ENCODE results near the gene ZDHHC14.

ZDHHC14 gene

GRCh38 chr6:157607317-157608109 lies 226.5 kb downstream of the ZDHHC14 start:
- no peak overlapping the region for H3K4me3 ChIP-seq (ENCODE audit: low read depth, low read length)
- TF ChIP-seq CTCF (IDR thresholded peaks at IDR 0.05; ENCODE audit: low read depth, low read length), result no peak

GRCh38 chr6:157608221-157609075 lies 227.5 kb downstream of the ZDHHC14 start:
- no peak overlapping the region for H3K4me3 ChIP-seq (ENCODE audit: low read depth, low read length)
- no peak for TF ChIP-seq CTCF (IDR thresholded peaks at IDR 0.05; ENCODE audit: low read depth, low read length)

GRCh38 chr6:157609117-157609516 lies 228.1 kb downstream of the ZDHHC14 start:
- no peak for TF ChIP-seq CTCF (IDR thresholded peaks at IDR 0.05; ENCODE audit: low read depth, low read length)
- no peak overlapping the region for H3K4me3 ChIP-seq (ENCODE audit: low read depth, low read length)

GRCh38 chr6:157609556-157609955 lies 228.6 kb downstream of the ZDHHC14 start:
- TF ChIP-seq CTCF (IDR thresholded peaks at IDR 0.05; ENCODE audit: low read depth, low read length), result no peak
- H3K4me3 ChIP-seq (ENCODE audit: low read depth, low read length), result no peak overlapping the region

GRCh38 chr6:157610451-157610999 lies 229.5 kb downstream of the ZDHHC14 start:
- H3K4me3 ChIP-seq (ENCODE audit: low read depth, low read length), result no peak overlapping the region
- TF ChIP-seq CTCF (IDR thresholded peaks at IDR 0.05; ENCODE audit: low read depth, low read length), result no peak

- TF ChIP-seq CTCF (IDR thresholded peaks at IDR 0.05; ENCODE audit: low read depth, low read length), result no peak
- no peak overlapping the region for H3K4me3 ChIP-seq (ENCODE audit: low read depth, low read length)
Measured at GRCh38 chr6:157611406-157611805, 230.4 kb downstream of the ZDHHC14 start.
